ENCODE measurements around the gene SYCE1L. TPM values are rescaled to one million over a fixed set of nuclear protein-coding genes. Genes with fewer than 3 reads are reported as not detected.
A peak's percentile ranks its signal among the peaks of the same experiment; 100 is the strongest.

SYCE1L gene
- total RNA-seq, 1 experiment from 2014 or later: not detected

DNA sequence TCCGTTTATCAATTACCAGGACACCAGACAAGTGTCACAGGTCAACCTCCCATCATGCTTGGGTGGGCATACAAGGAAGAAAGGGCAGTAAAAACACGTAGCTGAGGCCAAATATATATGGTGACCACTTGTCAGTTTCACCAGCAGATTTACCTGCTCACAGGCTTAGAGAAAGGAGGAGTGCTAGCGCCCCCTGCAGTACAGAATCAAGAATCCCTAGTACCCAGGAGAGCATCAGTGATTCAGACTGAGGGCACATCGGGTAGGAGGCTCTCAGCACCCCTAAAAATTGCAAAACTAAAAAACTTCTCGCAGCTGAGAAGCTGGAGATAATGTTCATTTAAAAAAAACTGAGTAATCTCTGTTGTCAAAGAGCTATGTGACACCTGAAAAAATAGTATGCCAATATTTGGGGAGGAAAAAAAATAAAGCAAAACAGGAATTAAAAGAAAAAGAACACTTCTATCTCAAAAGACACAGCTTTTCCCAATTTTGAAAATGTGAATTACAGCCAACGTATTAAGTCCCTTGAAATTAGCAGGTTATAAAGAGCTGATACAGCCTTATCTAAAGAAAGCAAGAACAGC, 29.5 kb upstream of the SYCE1L start:
- peak; percentile 86 for TF ChIP-seq CTCF (conservative IDR thresholded peaks at IDR 0.05; ENCODE audit: low read depth, low read length)
- no peak for TF ChIP-seq EZH2 (IDR thresholded peaks at IDR 0.05; ENCODE audit: borderline replicate concordance, low read depth, low read length, poor library complexity, severe bottlenecking)
- ChIA-PET POLR2A (ENCODE audit: low non-redundant PET) (no interaction called here), CTCF (no interaction called here)
- intact Hi-C loops (cut with micrococcal nuclease; ENCODE audit: unreplicated experiment): loop anchor here (5.0 kb wide), 1 partner anchor 507 kb away; no protein-coding TSS in a partner anchor
- BruUV-seq (replicated peaks): no TSS peak
- Histone ChIP-seq H3K4me1 (ENCODE audit: insufficient read depth, low read length, poor library complexity, severe bottlenecking) (no peaks in the 10 kb centered on the region), H3K27me3 (replicated peaks; ENCODE audit: insufficient read depth, low read depth, low read length, poor library complexity) (peaks cover 33% of the 10 kb centered on the region), H3K4me3 (ENCODE audit: low read depth, low read length, poor library complexity, severe bottlenecking) (no peak overlapping the region), H3K27ac (ENCODE audit: low read depth, low read length, poor library complexity, severe bottlenecking) (no peak overlapping the region), H3K36me3 (ENCODE audit: insufficient read depth, low read length, poor library complexity, severe bottlenecking) (no peaks in the 10 kb centered on the region), H3K9me3 (ENCODE audit: low read depth, low read length, poor library complexity, severe bottlenecking) (no peaks in the 10 kb centered on the region)
- DNase-seq (ENCODE audit: low spot score): peak; percentile 59

- Histone ChIP-seq H3K4me3 (ENCODE audit: low read depth, low read length, poor library complexity, severe bottlenecking) (no peak overlapping the region), H3K27ac (ENCODE audit: low read depth, low read length, poor library complexity, severe bottlenecking) (no peak overlapping the region), H3K27me3 (replicated peaks; ENCODE audit: insufficient read depth, low read depth, low read length, poor library complexity) (peaks cover 29% of the 10 kb centered on the region), H3K36me3 (ENCODE audit: insufficient read depth, low read length, poor library complexity, severe bottlenecking) (no peaks in the 10 kb centered on the region), H3K4me1 (ENCODE audit: insufficient read depth, low read length, poor library complexity, severe bottlenecking) (no peaks in the 10 kb centered on the region), H3K9me3 (ENCODE audit: low read depth, low read length, poor library complexity, severe bottlenecking) (no peaks in the 10 kb centered on the region)
- DNase-seq (ENCODE audit: low spot score): no peak
- CTCF ChIA-PET: interaction anchor here (0.5 to 2.0 kb wide), 3 partner anchors 56 to 1370 kb away, joined by 3 to 7 read pairs (median 4); no protein-coding TSS in a partner anchor
- intact Hi-C loops (cut with micrococcal nuclease; ENCODE audit: unreplicated experiment): loop anchor here (1.0 to 5.0 kb wide), 2 partner anchors 509 to 1382 kb away; no protein-coding TSS in a partner anchor
- POLR2A ChIA-PET (ENCODE audit: low non-redundant PET): no interaction called here
- no TSS peak for BruUV-seq (replicated peaks)
- no peak for TF ChIP-seq CTCF (conservative IDR thresholded peaks at IDR 0.05; ENCODE audit: low read depth, low read length)
- no peak for TF ChIP-seq EZH2 (IDR thresholded peaks at IDR 0.05; ENCODE audit: borderline replicate concordance, low read depth, low read length, poor library complexity, severe bottlenecking)
Measured at GRCh38 chr16:77170805-77171204, 28.4 kb upstream of the SYCE1L start.

- H3K27me3 ChIP-seq (replicated peaks; ENCODE audit: insufficient read depth, low read depth, low read length, poor library complexity): peaks cover 25% of the 10 kb centered on the region
- H3K36me3 ChIP-seq (ENCODE audit: insufficient read depth, low read length, poor library complexity, severe bottlenecking): no peaks in the 10 kb centered on the region
- peak; percentile 74 for DNase-seq (ENCODE audit: low spot score)
- no peaks in the 10 kb centered on the region for H3K9me3 ChIP-seq (ENCODE audit: low read depth, low read length, poor library complexity, severe bottlenecking)
- no peak overlapping the region for H3K27ac ChIP-seq (ENCODE audit: low read depth, low read length, poor library complexity, severe bottlenecking)
- H3K4me3 ChIP-seq (ENCODE audit: low read depth, low read length, poor library complexity, severe bottlenecking): no peak overlapping the region
- no TSS peak for BruUV-seq (replicated peaks)
- ChIA-PET CTCF (interaction anchor here (1.0 to 2.0 kb wide), 2 partner anchors 57 to 1371 kb away, joined by 4 to 7 read pairs; no protein-coding TSS in a partner anchor), POLR2A (ENCODE audit: low non-redundant PET) (interaction anchor here (0.6 kb wide), 1 partner anchor 1548 kb away, joined by 22 read pairs; no protein-coding TSS in a partner anchor)
- H3K4me1 ChIP-seq (ENCODE audit: insufficient read depth, low read length, poor library complexity, severe bottlenecking): no peaks in the 10 kb centered on the region
- intact Hi-C loops (cut with micrococcal nuclease; ENCODE audit: unreplicated experiment): loop anchor here (1.0 to 5.0 kb wide), 2 partner anchors 510 to 1383 kb away; no protein-coding TSS in a partner anchor
- TF ChIP-seq CTCF (conservative IDR thresholded peaks at IDR 0.05; ENCODE audit: low read depth, low read length) (peak; percentile 73), EZH2 (IDR thresholded peaks at IDR 0.05; ENCODE audit: borderline replicate concordance, low read depth, low read length, poor library complexity, severe bottlenecking) (no peak)
Measured at GRCh38 chr16:77171745-77172635, 27.2 kb upstream of the SYCE1L start.
